Measurements from ENCODE around the gene PKM.

PKM gene

DNA sequence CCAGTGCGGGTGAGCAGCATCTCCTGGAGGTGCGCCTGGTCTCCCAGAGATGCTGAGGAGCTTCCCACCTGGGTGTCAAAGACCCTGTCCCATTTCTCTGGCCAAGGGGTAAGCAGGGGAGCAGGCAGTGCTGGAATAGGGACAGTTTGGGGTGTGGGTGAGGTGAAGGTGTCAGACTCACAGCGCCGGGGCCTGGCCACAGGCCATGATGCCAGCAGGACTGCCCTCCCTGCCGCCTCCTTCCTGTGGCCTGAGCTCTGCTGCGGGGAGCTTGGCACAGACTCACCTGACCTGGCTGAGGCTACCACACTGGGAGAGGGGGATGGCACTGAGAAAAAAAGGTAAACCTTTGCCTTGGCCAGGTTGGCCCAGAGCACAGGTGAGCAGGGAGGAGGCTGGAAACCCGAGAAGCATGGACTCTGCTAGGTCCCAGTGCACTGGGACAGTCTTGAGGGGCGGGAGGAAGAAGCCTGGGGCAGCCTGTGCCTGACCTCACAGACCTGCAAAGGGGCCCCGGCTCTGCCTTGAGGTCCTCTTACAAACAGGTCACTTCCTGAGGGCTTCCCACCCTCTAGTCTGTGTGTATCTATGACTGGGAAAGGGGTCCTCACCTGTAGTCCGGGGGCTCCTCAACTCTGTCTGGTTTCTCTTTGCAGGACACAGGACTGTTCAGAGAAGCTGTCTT is 61.6 kb downstream of the PKM start:
- TF ChIP-seq GATA3 (IDR thresholded peaks at IDR 0.05; ENCODE audit: low read depth, low read length): no peak
- TF ChIP-seq GATA2 (IDR thresholded peaks at IDR 0.05; ENCODE audit: low read depth, low read length): no peak

DNA sequence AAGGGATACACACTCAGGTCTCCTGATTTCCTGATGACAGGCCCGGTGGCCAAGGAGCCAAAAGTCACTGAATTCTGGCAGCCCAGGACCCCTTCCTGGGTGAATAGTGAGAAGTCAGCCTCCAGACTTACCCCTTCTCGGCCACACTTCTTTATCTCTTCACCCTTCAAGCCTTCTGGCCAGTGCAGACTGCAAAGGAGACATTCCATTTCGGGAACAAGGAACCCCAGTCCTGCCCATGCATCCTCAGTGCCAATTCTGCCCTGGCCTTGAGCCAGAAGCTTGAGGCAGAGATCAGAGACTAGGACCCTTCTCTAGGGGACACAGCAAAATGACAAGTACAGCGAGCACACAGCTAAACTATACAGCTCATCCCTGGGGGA is 62.2 kb downstream of the PKM start:
- TF ChIP-seq GATA2 (IDR thresholded peaks at IDR 0.05; ENCODE audit: low read depth, low read length) (no peak), GATA3 (IDR thresholded peaks at IDR 0.05; ENCODE audit: low read depth, low read length) (no peak)

DNA sequence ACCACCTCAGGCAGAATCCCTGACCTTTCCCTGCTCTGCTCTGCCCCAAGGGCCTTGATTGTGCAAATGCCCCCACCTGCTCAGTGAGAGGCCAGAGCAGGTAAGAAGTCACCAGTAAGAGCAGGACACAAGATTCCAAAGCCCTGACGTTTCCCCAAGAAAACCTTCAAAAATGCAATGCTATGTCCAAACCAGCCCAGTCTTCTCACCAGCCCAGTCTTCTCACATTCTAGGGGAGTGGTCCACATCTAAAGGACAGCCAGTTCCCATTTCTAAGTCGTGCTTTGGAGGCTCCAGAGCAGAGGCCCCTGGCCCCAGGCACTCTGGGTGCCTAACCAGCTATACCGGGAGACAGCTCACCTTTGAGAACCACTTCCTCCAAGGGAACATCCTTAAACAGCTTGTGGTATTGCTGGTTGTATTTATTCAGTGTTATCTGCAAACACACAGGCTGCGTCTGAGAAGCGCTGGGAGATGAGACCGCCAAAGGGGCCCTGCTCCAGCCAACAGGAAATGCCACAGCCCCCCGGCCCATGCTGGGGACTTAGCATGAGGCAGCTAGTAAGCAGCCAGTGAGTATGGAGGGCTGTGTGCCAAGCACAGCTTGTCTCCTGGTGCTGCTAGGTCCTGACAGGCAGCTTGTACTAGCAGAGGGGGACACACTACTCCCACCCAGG is 62.7 kb downstream of the PKM start:
- no peak for TF ChIP-seq GATA3 (IDR thresholded peaks at IDR 0.05; ENCODE audit: low read depth, low read length)

DNA sequence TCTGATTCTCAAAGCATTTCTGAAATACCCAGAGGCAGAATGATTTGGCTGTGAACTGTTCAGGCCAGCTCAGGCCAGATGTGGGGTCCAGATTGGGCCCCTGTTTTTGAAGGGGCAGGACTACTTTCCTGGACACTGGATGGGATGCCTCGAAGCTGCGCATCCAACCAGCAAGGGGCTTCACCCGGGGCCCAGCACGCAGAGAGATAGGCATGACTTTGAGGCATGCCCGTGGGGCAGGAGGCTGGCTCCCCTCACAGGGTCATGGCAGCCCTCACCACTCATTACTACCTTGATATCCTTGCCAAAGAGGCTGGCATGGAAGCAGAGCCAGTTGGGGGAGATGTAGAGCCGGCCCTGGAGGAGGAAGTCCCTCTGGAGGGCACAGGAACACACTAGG is 63.5 kb downstream of the PKM start:
- no peak for TF ChIP-seq GATA2 (IDR thresholded peaks at IDR 0.05; ENCODE audit: low read depth, low read length)
- no peak for TF ChIP-seq GATA3 (IDR thresholded peaks at IDR 0.05; ENCODE audit: low read depth, low read length)

DNA sequence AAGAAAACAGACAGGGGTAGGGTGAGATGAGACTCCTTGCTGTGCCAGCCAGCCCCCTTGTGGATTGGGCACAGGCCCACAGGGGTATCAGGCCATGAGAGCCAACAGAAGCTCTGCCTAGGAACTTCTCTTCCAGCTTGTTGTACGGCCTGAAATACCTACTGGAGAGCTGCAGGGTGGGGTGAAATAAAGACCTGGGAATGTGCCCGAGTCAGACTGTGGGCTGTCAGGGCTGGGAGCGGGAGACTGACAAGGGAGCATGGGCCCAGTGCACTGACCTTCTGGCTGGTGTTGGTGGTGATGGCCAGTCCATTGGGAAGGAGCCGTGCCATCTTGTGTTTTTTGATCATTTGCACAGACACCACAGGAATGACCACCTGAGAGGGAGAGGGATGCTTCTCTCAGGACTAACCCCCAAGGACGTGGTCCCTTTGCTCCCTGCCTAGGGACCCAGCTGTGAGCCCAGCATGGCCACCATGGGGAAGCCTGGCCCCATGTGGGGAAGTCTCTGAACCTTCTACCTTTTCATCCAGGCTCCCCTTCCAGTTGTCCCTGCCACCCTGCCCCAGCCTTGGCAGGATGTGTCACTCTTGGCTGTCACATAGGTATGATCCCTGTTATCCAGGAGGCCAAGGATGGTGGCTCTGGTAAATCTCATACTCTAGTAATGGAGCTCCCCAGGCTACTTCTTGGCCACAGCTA is 64.1 kb downstream of the PKM start:
- TF ChIP-seq GATA2 (IDR thresholded peaks at IDR 0.05; ENCODE audit: low read depth, low read length) (no peak), GATA3 (IDR thresholded peaks at IDR 0.05; ENCODE audit: low read depth, low read length) (no peak)

DNA sequence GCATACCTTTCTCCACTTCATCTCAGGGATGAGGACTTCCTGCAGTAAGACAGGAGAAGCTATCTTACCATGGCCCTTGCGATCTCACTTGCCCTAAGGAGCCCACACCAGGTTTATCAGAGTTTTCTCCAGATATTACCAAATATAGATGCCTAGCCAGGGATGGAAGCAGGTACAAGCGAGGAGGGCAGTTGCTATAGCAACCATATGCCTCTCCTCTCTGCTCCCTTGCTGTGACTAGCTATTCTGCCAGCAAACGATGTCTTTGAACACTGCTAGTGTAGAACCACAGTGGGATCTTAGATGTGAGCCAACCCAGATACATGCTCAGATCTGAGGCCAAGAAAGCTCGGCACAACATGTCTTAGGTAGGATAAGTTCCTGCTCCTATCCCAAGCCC is 67.3 kb downstream of the PKM start:
- no peak for TF ChIP-seq GATA3 (IDR thresholded peaks at IDR 0.05; ENCODE audit: low read depth, low read length)
- TF ChIP-seq GATA2 (IDR thresholded peaks at IDR 0.05; ENCODE audit: low read depth, low read length): no peak

DNA sequence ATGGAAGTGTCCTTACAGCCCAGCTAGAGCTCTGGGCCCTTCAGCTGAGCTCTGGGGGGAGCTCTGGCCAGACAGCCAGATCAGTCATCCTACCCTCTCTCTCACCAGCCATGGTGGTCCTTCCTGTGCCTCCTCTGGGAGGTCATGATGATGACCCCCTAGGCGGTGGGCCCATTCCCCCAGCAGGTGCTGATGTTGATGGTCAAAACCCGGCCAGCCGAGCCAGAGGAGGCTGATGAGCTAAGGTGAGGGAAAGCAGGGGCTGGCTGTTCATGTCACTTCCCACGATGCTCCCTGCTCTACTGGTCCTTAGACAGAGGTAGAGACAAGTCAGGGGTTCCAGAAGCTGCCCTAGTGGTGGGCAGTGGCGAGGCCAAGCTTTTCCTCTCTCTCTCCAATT is 68.4 kb downstream of the PKM start:
- TF ChIP-seq GATA3 (IDR thresholded peaks at IDR 0.05; ENCODE audit: low read depth, low read length): no peak
- TF ChIP-seq GATA2 (IDR thresholded peaks at IDR 0.05; ENCODE audit: low read depth, low read length): no peak

DNA sequence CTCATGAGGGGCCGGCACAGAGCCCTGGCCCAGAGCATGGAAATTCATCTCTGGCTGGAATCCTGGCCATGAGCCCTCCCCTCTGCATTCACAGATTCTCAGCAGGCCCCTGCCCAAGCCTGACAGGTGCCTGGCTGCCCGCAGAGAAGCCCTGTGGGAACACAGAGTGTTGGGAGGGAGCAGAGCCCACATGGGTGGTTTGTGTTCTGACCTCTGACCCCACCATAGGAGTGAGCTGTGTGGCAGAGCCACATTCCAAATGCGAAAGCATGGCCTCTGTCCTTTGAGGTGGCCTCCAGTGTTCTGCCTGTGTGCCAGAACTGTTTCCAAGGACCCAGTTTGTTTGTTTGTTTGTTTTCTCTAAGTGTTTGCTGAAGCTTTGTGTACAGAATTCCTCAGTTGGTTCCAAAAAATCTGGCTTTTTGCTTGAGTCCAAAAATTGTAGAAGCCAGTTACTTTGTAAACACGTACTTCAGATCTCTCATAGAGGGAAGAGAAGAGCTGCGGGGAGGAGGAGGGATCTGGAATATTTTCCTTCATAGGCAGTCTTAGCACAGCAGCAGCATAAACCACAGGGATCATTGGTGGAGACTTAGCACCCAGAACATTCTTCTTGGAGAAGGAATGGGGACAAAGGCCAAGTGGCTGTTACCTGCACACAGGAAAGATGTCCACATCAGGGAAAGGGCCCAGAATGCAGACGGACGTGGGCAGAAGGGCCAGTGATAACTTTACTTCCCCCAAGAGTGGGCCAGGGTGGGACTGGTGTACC is 69.4 kb downstream of the PKM start:
- no peak for TF ChIP-seq GATA2 (IDR thresholded peaks at IDR 0.05; ENCODE audit: low read depth, low read length)
- no peak for TF ChIP-seq GATA3 (IDR thresholded peaks at IDR 0.05; ENCODE audit: low read depth, low read length)

DNA sequence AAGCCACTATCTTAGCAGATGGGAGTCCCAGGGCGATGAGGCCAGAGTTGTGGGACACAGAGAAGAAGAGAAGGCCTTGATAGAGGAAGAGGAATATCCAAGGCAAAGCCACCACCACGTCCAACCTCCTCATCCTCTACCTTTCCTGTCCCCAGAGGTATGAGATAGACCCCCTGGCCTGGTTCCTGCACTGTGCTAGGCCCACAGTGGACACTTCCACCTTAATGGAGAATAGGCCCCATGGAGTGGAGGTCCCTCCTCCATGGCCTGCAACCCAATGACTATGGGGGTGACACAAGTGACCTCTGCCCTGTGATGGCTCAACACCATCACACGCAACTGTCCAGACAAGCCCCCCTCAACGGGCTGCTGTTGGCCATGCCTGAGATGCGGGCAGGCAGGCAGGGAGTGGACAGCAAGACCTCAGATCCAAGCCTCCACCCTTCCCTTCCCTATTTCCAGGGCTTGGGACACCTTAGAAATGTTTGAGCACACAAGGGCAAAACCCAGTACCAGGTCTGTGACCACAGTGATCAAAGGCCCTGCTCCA is 70.2 kb downstream of the PKM start:
- TF ChIP-seq GATA2 (IDR thresholded peaks at IDR 0.05; ENCODE audit: low read depth, low read length): no peak

DNA sequence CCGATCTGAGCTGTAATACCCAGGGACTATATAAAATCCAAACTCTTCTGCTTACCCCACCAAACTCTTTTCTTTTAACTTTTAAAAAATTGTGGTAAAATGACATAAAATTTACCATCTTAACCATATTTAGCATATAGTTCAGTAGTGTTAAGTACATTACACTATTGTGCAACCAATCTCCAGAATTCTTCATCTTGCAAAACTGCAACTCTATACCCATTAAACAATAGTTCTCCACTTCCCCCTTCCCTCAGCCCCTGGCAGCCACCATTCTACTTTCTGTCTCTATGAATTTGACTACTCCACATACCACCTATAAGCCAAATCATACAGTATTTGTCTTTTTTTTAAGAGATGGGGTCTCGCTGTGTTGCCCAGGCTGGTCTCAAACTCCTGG is 74.1 kb downstream of the PKM start:
- TF ChIP-seq GATA3 (IDR thresholded peaks at IDR 0.05; ENCODE audit: low read depth, low read length): no peak
- no peak for TF ChIP-seq GATA2 (IDR thresholded peaks at IDR 0.05; ENCODE audit: low read depth, low read length)

DNA sequence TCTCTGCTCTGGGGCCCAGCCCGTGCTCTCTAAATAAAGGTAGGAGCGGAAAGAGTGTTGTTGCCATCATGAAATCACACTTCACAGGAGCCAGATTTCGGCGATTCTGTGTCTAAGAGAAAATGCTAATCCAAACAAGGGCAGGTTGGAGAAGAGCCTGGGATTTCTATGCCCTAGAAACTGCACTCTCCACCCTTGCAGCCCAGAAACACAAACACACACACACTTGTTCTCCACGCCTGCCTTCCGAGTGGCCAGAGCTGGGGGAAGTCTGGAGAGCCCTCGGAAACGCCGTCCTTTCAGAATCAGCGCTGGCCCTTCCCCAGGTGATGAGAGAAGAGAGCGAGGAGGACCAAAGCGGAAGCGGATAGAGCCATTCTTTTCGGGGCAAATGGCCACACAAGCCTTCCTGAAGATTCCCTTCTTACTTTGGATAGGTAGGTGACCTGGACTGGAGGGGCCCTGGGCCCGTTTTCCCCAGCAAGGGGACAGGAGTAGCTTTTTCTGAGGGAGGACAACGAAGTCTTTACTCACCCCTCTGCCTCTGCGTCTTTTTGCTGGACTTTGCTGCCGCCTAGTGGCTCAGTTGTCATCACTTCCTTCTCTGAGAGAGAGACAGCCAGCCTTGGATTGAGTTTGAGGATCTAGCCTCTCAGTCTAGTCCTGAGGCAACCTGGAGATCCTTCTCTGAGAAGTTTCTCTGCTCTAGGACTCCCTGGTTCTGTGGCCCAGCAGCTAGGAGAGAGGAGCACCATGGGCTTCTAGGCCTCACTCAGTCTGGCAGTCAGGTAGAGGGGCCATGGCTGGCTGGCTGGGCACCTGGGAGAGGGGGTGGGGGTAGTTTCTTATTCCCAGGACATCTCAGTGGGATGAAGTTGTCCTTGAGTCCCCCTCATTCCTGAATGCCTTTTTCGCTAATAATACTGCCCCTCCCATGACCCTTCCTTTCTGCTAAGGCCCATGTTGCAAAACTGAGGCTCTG is 75.1 kb downstream of the PKM start:
- TF ChIP-seq GATA3 (IDR thresholded peaks at IDR 0.05; ENCODE audit: low read depth, low read length) (no peak), GATA2 (IDR thresholded peaks at IDR 0.05; ENCODE audit: low read depth, low read length) (no peak)

DNA sequence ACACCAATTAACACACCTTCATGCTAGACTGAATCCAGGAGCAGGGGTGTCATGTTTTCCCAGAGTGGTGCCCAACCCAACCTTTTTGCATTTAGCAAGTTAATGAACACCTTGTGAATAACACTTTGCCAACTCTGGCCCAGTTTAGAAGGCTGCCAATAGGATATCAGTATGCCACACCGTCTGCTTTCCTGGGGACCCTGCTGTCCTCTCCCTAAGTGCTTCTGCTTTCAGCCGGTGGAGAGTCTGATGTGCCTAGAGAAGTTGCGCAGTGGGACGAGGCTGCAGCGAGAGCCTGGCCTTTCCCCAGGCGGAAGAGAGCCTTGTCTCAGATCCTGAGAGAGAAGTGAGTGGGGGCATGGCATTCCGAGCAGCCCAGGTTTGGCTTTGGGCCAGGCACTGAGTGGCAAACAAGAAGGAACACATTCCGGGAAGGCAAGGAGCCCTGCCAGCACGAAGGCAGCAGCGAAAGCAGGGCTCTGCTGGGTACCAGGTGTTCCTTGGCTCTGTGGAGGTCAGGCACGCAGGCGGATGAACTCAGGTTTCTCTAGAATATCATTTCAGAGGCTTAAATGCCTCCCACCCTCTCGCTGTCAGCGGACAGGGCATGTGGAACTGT is 75.9 kb downstream of the PKM start:
- TF ChIP-seq GATA2 (IDR thresholded peaks at IDR 0.05; ENCODE audit: low read depth, low read length) (no peak), GATA3 (IDR thresholded peaks at IDR 0.05; ENCODE audit: low read depth, low read length) (no peak)

DNA sequence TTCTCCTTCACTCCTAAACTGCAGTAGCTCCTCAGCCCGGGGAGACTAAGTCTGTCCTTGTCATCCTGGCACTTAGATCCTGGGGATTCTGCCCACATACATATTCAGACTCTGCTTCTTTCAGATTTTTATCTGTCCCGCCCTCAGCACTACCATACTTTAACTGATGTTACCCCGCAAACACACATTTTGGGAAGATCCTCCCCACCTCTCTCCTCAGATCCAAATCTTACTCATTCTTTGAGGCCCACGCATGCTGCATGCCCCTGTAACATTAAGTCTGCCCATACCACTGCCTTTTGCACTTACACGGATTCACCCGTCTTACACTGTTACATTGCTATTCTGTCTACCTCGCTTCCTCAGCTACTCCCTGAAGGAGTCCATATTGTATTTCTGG is 76.7 kb downstream of the PKM start:
- no peak for TF ChIP-seq GATA3 (IDR thresholded peaks at IDR 0.05; ENCODE audit: low read depth, low read length)
- TF ChIP-seq GATA2 (IDR thresholded peaks at IDR 0.05; ENCODE audit: low read depth, low read length): no peak
